HG02840 (cell line): Measurements from ENCODE around the gene SEMA3D.

ENCODE experiments used
- ATAC-seq: cut with Tn5 transposase; IDR thresholded peaks from one replicate; pipeline ENCODE4 v1.9.1; 2021; ENCODE audit warnings: mild to moderate bottlenecking, moderate library complexity, moderate number of reproducible peaks; ENCODE audit not compliant: unreplicated experiment, low FRiP score

The SEMA3D gene

GRCh38 chr7:85133006-85133405, 53.9 kb downstream of the SEMA3D start:
- no peak for ATAC-seq

DNA sequence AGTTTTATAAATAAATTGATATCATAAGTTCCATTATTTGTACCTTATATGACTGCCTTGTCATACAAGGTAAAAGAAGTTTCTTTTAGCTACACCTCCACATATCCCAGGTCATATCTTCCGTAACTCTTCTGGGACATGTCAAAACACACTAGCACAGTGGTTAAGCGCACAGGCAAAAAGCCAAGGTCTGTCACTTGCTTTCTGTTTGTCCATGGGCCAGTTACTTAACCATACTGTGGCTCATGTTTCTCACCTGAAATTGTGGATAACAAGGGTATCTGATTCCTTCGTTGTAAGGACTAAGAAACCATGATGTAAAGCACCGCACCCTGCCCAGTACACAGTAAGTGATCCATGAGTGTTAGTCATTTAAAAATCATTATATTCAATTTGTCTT, 56.2 kb downstream of the SEMA3D start:
- no peak for ATAC-seq

DNA sequence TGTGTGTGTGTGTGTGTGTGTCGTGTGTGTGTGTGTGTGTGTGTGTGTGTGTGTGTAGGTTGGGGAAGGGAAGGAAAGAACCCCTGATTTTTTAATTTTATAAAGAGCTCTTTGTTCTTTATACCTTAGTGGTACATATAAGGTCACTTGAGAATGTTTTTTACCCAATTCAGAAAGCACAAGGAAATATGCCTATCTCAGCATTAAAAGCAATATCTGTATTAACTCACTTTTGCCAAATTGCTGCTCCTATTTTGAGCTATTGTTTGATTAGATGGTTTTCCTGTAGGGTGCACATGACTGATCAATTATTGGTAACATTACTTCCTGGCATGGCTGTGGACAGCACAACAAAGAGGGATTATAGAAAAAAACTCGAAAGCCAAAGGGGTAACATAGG, 60.5 kb downstream of the SEMA3D start:
- no peak for ATAC-seq

DNA sequence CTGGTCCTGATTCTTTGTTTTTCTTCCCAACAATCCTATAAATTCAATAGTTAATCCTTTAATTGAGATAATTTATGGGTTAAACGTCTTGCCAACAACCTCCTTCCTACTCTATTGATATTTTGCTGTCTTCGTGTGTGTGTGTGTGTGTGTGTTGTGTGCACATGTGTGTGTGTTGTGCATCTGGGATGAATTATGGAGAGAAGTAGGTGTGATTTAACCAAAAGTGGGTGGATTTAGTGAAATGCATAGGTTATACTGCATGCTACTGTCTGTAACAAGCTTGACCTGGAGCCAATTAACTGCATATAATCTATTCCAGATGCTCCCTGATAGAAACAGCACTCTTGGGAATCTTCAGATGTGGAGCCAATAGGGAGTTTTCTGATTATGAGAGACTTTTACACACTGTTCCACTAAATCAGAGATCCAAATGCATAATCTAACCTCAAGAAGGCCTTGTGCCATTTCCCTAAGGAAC, 61.2 kb downstream of the SEMA3D start:
- no peak for ATAC-seq

GRCh38 chr7:85125176-85125575, 61.7 kb downstream of the SEMA3D start:
- no peak for ATAC-seq

GRCh38 chr7:85119934-85120333, 66.9 kb downstream of the SEMA3D start:
- ATAC-seq: no peak

DNA sequence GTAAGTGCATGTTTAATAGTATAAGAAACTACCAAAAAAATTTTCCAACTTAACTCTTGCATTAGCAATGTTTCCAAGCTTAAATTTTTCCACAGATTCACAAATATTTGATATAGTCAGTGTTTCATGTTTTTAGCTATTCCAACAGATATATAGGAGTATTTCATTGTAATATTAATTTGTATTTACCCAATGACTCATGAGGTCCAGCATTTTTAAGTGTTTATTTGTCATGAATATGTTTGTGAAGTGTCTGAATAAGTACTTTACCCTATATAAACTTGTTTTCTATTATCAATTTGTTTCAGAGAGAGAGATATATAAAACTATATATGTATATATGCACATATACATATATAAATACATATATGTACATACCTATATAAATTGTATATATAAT, 71.0 kb downstream of the SEMA3D start:
- ATAC-seq: no peak

- ATAC-seq: no peak
These were observed 71.8 kb downstream of the SEMA3D start for GRCh38 chr7:85115006-85115405.

DNA sequence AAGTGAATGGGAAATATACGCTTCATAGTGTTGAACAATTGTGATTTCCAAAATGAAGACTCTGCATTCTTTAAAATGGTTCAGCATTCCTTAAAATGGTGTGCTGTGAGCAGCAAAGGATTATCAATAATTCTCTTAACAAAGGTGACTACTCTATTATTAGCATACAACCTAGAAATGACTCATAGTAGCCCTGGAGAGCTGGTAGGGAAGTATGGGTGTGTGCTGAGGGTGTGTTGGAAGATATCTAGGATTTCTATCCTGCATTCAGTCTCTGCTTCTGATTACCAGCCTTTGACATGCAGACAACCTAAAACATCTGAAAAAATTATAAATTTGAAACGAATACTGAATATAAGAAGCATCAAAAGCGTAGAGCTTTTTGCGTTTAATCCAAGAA, 72.5 kb downstream of the SEMA3D start:
- no peak for ATAC-seq

DNA sequence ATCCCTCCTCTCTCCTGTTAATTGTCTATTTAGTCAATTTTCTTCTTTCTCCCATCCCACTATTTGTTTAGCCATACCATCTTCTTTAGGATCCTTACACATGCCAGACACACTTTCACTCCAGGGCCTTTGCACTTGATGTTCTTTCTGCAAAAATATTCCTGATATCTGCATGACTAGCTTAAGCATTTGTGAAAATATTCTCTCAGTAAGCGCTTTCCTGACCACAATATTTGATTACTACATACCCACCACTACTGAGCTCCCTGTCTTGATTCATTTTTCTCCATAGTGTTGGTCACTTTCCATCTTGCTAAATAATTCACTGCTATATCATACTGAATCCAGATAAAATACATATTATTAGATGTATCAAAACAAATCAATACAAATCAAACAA, 75.1 kb downstream of the SEMA3D start:
- no peak for ATAC-seq

GRCh38 chr7:85106719-85107118, 80.1 kb downstream of the SEMA3D start:
- no peak for ATAC-seq

- no peak for ATAC-seq
These were observed 82.2 kb downstream of the SEMA3D start for GRCh38 chr7:85104432-85105205.

DNA sequence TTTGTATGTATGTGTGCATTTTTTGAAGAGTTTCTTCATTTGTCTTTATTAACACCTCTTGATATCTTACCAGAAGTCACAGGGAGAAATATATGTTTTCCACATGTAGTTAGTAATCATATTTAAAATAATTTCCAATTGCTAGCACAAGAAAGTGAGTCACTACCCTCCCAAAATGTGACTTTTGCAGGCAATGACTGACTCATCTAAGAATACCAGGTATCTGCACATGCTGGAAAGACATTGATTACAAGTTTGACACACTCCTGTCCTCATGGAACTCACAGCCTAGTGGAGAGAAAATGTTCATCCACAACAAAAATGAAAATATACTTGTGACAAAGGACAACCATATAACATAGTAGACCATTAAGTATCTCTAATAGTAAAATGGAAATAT, 82.9 kb downstream of the SEMA3D start:
- no peak for ATAC-seq

DNA sequence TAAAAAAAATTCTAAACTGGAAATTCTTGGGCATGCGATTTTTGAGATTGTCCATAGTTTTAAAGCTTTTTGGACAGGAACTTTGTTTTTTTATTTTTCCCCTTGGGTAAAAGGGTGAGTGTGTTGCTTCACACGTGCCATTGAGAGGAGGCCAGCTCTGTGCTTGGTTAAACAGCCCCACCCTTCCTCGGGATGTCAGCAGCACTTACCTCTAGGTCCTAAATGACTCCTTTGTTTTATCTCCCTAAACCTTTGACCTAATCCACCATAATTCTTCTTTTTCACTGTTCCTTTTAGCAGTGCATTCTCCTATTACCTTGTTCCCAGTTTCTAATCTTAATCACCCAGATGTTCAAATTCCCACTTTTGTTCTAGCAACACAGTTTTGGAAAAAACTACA, 83.5 kb downstream of the SEMA3D start:
- ATAC-seq: no peak

GRCh38 chr7:85102813-85103350, 84.0 kb downstream of the SEMA3D start:
- no peak for ATAC-seq

DNA sequence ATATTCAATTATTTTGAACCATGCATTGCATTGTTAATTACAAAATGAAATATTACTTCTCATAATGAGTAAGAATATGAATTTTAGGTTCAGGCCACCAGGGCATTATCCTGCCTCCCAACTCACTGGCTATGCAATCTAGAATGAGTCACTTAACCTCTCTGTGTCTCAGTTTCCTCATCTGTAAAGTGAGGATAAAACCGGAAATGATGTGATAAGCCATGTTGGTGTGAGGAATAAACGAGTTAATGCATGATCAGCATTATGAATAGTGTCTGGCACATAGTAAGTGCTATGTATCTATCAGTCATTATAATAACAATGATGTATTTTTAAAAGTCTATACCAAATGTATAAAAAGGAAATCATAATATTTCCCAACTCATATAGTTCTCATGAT, 85.5 kb downstream of the SEMA3D start:
- ATAC-seq: no peak

GRCh38 chr7:85097844-85098243, 89.0 kb downstream of the SEMA3D start:
- no peak for ATAC-seq

GRCh38 chr7:85095806-85096205, 91.0 kb downstream of the SEMA3D start:
- no peak for ATAC-seq

DNA sequence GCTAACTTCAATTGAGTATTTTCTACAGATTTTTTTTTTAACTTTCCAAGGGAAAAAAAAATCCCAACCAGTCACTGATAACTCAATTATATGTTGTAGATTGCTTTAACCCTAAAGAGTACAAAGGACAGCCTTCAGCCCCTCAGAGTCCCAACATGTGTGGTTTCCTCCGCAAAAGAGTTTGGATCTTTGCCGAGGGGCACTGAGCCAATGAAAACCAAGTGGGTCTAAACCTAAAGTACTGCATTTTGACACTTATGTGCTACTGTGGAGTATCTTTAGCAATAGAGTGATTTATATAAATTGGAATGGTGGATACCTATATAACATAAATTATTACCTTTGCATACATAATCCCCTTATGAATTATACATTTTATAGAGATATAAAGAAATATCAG, 91.5 kb downstream of the SEMA3D start:
- ATAC-seq: no peak

- ATAC-seq: no peak
These were observed 92.7 kb downstream of the SEMA3D start for GRCh38 chr7:85094046-85094725.

DNA sequence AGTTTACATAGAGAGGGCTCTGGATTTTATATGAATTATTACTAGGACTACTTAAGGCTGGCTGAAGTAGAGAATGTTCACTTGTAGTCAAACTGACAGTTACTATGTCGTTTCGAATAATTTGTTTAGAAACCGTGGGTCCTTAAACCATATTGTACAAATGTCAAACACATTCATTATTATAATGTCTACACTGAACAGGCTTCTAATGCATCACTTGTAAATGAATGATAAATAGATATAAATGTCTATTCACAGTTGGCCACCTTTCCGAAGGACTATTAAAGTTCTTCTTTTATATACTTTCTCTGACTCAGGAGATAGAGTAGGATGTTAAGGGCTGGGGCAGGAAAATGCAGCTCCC, 95.3 kb downstream of the SEMA3D start:
- ATAC-seq: no peak
